Ovary (tissue), 3 donors: Measurements from ENCODE around the gene ATG9B.

Source experiments
- EP300 ChIP-seq: sonication (generic); formaldehyde crosslinking; IDR thresholded peaks from one replicate; pipeline ENCODE4 v1.6.1; 2017; ENCODE audit warnings: antibody characterized with exemption
- POLR2A ChIP-seq: fragments of 450-650 bp; IDR thresholded peaks from one replicate; pipeline ENCODE4 v1.6.1; 2017; ENCODE audit warnings: antibody characterized with exemption, mild to moderate bottlenecking, moderate library complexity
- TF ChIP-seq, protein P1 (sequence below), 3 donors: fragments of 450-650 bp in 2 of 3; fragments of 200-600 bp in 1 of 3; IDR thresholded peaks; one replicate each; pipeline versions ENCODE4 v1.5.1 to v1.8.0; 2016 to 2022; ENCODE audit warnings: antibody characterized with exemption in 3 of 3, mild to moderate bottlenecking in 1 of 3
- donor health status: DM: no; HTN: no; CAD: no.

DNA sequence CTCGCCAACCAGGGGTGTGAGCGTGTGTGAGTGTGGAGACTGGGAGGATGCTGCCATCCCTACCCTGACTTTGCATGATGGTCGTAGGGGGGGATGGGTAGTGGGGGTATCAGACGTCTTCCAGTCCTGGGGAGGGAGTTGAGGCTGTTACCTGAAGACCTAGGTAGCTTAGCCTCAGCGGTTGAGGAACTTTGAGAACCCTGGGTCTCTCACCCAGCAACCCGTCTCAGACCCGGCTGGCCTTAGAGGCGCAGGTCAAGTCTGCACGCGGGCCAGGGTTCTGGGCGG is 37.8 kb upstream of the ATG9B start:
- TF ChIP-seq, protein P1, sequence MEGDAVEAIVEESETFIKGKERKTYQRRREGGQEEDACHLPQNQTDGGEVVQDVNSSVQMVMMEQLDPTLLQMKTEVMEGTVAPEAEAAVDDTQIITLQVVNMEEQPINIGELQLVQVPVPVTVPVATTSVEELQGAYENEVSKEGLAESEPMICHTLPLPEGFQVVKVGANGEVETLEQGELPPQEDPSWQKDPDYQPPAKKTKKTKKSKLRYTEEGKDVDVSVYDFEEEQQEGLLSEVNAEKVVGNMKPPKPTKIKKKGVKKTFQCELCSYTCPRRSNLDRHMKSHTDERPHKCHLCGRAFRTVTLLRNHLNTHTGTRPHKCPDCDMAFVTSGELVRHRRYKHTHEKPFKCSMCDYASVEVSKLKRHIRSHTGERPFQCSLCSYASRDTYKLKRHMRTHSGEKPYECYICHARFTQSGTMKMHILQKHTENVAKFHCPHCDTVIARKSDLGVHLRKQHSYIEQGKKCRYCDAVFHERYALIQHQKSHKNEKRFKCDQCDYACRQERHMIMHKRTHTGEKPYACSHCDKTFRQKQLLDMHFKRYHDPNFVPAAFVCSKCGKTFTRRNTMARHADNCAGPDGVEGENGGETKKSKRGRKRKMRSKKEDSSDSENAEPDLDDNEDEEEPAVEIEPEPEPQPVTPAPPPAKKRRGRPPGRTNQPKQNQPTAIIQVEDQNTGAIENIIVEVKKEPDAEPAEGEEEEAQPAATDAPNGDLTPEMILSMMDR (IDR thresholded peaks at IDR 0.05): no peak
- no peak for TF ChIP-seq EP300
- TF ChIP-seq POLR2A: no peak
